DND-41 (cell line): ENCODE results near the gene STPG2.
A peak's percentile ranks its signal among the peaks of the same experiment; 100 is the strongest.

Experiments used
- ATAC-seq: fragments of 200-7000 bp; cut with Tn5 transposase; 3 replicates; pipeline ENCODE4 v1.9.1; 2021; ENCODE audit warnings: low read depth; ENCODE audit not compliant: insufficient read depth
- DNase-seq: peaks from one replicate; pipeline ENCODE4 v3.0.0-alpha.2; 2020
- H2AFZ ChIP-seq: 2 replicates; pipeline ENCODE4 v1.6.0; 2012; ENCODE audit warnings: low read depth, low read length
- H3K27ac ChIP-seq: 2 replicates; pipeline ENCODE4 v1.5.1; 2012; ENCODE audit warnings: low read length, inconsistent platforms
- H3K27me3 ChIP-seq: fragments of 200-600 bp; sonication (generic); 2 replicates; pipeline ENCODE4 v1.6.0; 2012; ENCODE audit warnings: low read length, mild to moderate bottlenecking, inconsistent platforms; ENCODE audit not compliant: insufficient read depth, poor library complexity
- H3K36me3 ChIP-seq: 2 replicates; pipeline ENCODE4 v1.5.1; 2012; ENCODE audit warnings: low read length, inconsistent platforms; ENCODE audit not compliant: insufficient read depth
- H3K4me1 ChIP-seq: 2 replicates; pipeline ENCODE4 v1.5.1; 2012; ENCODE audit warnings: mild to moderate bottlenecking, low read length; ENCODE audit not compliant: insufficient read depth
- H3K4me2 ChIP-seq: 2 replicates; pipeline ENCODE4 v1.6.0; 2012; ENCODE audit warnings: mild to moderate bottlenecking, moderate library complexity, low read length, inconsistent platforms; ENCODE audit not compliant: insufficient read depth
- H3K4me3 ChIP-seq, 2 experiments: fragments of 200-600 bp in 1 of 2; shearing (Covaris generic) in 1 of 2; 2 replicates each; pipeline ENCODE4 v1.5.1; 2012 to 2016; ENCODE audit warnings: inconsistent platforms in 2 of 2, low read length in 2 of 2, mild to moderate bottlenecking in 2 of 2, low read depth in 1 of 2, moderate library complexity in 1 of 2
- H3K79me2 ChIP-seq: 2 replicates; pipeline ENCODE4 v1.6.0; 2012; ENCODE audit warnings: low read length, inconsistent platforms; ENCODE audit not compliant: insufficient read depth
- H3K9ac ChIP-seq: 2 replicates; pipeline ENCODE4 v1.6.0; 2012; ENCODE audit warnings: low read depth, mild to moderate bottlenecking, inconsistent platforms, low read length, moderate library complexity
- H3K9me3 ChIP-seq: 2 replicates; pipeline ENCODE4 v1.5.1; 2012; ENCODE audit warnings: low read length, moderate library complexity, mild to moderate bottlenecking, inconsistent platforms; ENCODE audit not compliant: insufficient read depth, severe bottlenecking
- H4K20me1 ChIP-seq: 2 replicates; pipeline ENCODE4 v1.6.0; 2012; ENCODE audit warnings: low read length; ENCODE audit not compliant: insufficient read depth
- EZH2 ChIP-seq: IDR thresholded peaks from 3 replicates; pipeline ENCODE4 v1.6.1; 2012; ENCODE audit warnings: borderline replicate concordance, low read depth, mild to moderate bottlenecking, moderate library complexity, low read length, inconsistent platforms; ENCODE audit not compliant: severe bottlenecking
- TF ChIP-seq, protein P1 (sequence below): IDR thresholded peaks from 2 replicates; pipeline ENCODE4 v1.5.1; 2012; ENCODE audit warnings: borderline replicate concordance, low read length, moderate library complexity, mild to moderate bottlenecking; ENCODE audit not compliant: poor library complexity, severe bottlenecking; ENCODE audit errors: extremely low read depth

Gene STPG2

DNA sequence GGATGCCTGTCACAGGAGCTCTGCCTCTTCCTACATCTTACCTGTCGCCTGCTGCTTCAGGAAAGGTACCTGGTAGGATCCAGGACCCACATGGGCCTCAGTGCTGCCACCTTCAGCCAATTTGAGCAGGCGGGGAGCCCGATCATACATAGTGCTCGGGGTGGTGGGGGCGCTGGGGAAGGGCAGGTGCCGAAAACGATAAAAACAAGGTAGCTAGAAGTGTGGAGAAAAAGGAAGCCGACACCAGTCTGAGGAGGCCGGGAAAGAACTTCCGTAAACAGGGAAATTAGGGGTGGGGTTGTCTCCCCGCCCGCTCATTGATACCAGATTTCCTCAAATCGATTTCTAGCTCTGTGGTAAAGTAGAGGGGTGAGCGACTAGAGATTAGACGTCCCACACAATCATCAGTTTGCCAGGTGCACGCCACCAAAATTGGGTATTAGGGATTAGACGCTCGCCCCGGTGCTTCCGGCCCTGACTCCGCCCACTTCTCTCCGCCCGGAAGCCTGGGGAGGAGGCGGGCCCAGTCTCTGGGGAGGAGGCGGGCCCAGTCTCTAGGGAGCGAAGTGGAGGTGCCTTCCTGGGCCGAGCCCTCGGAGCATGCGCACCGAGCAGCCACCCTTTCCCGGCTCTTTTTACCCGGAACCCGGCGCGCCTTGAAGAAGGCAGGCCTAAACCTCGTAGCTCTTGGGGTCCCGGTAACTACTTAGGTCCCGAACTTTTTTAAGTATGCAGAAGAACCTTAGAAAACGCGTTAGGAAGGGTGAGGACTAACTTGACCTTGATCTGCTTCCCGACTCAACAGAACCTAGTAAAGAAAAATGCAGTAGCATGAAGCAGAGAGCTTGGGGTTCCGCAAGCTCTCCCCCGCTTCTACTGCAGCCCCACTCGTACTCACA lies at the start of gene STPG2:
Gene STPG2 (minus strand): TSS at position 476 of the 899 bp plus-strand sequence.
- Histone ChIP-seq H3K4me3 (no peak within 1 kb of the TSS), H3K27ac (no peak within 1 kb of the TSS), H4K20me1 (no peaks in the 10 kb centered on the region), H3K27me3 (no peaks in the 10 kb centered on the region), H3K79me2 (no peaks in the 10 kb centered on the region), H2AFZ (no peak within 1 kb of the TSS), H3K4me1 (peaks cover 2% of the 10 kb centered on the region; the same call in 1 of the 2 replicates), H3K4me2 (no peak within 1 kb of the TSS), H3K9ac (no peak within 1 kb of the TSS), H3K9me3 (no peaks in the 10 kb centered on the region), H3K36me3 (no peaks in the 10 kb centered on the region)
- DNase-seq (no peak), ATAC-seq (no peak)
- TF ChIP-seq EZH2 = no peak
- TF ChIP-seq, protein P1, sequence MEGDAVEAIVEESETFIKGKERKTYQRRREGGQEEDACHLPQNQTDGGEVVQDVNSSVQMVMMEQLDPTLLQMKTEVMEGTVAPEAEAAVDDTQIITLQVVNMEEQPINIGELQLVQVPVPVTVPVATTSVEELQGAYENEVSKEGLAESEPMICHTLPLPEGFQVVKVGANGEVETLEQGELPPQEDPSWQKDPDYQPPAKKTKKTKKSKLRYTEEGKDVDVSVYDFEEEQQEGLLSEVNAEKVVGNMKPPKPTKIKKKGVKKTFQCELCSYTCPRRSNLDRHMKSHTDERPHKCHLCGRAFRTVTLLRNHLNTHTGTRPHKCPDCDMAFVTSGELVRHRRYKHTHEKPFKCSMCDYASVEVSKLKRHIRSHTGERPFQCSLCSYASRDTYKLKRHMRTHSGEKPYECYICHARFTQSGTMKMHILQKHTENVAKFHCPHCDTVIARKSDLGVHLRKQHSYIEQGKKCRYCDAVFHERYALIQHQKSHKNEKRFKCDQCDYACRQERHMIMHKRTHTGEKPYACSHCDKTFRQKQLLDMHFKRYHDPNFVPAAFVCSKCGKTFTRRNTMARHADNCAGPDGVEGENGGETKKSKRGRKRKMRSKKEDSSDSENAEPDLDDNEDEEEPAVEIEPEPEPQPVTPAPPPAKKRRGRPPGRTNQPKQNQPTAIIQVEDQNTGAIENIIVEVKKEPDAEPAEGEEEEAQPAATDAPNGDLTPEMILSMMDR = no peak

DNA sequence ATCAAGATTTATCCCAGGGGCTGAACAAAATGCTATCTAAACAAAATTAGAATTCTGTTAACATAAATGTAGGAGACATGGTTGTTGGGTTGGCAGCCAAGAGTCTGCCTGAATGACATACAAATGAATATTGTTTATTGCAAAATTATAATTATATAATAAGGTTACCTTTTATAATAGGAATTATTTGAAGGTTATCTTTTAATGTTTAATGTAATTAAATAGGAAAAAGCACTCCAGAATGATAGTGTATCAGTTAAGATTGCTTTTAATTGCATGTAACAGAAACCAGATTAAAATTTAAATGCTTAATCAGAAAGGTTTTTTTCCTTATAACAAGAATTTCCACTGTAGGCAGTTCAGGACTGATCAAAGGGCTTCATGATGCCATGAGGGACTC lies 42.0 kb upstream of the STPG2 start:
- no peak overlapping the region for H3K4me2 ChIP-seq
- TF ChIP-seq EZH2 = no peak
- TF ChIP-seq, protein P1 = no peak
- peaks cover 7% of the 10 kb centered on the region for H3K9me3 ChIP-seq
- no peaks in the 10 kb centered on the region for H3K79me2 ChIP-seq
- no peak overlapping the region for H3K27ac ChIP-seq
- H2AFZ ChIP-seq = no peak overlapping the region
- no peaks in the 10 kb centered on the region for H3K27me3 ChIP-seq
- H4K20me1 ChIP-seq = no peaks in the 10 kb centered on the region
- H3K36me3 ChIP-seq = no peaks in the 10 kb centered on the region
- no peak overlapping the region for H3K4me3 ChIP-seq
- H3K4me1 ChIP-seq = no peaks in the 10 kb centered on the region
- DNase-seq (no peak), ATAC-seq (no peak)
- no peak overlapping the region for H3K9ac ChIP-seq

DNA sequence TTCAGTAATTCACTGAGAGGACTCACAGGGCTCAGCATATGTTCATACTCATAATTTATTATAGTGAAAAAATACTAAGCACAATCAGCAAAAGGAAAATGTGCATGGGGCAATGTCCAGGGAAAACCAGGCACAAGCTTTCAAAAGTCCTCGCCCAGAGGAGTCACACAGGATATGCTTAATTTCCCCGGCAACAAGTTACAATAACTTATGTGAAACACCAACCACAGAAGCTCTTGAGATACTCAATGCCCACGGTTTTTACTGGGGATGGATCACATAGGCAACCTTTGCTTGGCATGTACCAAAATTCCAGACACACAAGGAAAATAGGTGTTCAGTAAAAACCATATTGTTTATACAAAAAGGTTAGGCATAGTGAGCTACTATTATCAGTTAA lies 38.5 kb upstream of the STPG2 start:
- H3K27ac ChIP-seq = no peak overlapping the region
- no peaks in the 10 kb centered on the region for H3K27me3 ChIP-seq
- no peak overlapping the region for H2AFZ ChIP-seq
- H3K36me3 ChIP-seq = no peaks in the 10 kb centered on the region
- no peaks in the 10 kb centered on the region for H3K4me1 ChIP-seq
- H4K20me1 ChIP-seq = no peaks in the 10 kb centered on the region
- H3K9me3 ChIP-seq = no peaks in the 10 kb centered on the region
- no peak overlapping the region for H3K9ac ChIP-seq
- no peaks in the 10 kb centered on the region for H3K79me2 ChIP-seq
- peak; percentile 62; the same call in 2 of the 3 replicates for ATAC-seq
- no peak for DNase-seq
- no peak overlapping the region for H3K4me3 ChIP-seq
- TF ChIP-seq, protein P1 = no peak
- TF ChIP-seq EZH2 = no peak
- H3K4me2 ChIP-seq = no peak overlapping the region
